Measurements from ENCODE around the gene DNAJB13. TPM values are rescaled to one million over a fixed set of nuclear protein-coding genes. Genes with fewer than 3 reads are reported as not detected.

The DNAJB13 gene
- polyA plus RNA-seq, 1 donor = 3.7 TPM

DNA sequence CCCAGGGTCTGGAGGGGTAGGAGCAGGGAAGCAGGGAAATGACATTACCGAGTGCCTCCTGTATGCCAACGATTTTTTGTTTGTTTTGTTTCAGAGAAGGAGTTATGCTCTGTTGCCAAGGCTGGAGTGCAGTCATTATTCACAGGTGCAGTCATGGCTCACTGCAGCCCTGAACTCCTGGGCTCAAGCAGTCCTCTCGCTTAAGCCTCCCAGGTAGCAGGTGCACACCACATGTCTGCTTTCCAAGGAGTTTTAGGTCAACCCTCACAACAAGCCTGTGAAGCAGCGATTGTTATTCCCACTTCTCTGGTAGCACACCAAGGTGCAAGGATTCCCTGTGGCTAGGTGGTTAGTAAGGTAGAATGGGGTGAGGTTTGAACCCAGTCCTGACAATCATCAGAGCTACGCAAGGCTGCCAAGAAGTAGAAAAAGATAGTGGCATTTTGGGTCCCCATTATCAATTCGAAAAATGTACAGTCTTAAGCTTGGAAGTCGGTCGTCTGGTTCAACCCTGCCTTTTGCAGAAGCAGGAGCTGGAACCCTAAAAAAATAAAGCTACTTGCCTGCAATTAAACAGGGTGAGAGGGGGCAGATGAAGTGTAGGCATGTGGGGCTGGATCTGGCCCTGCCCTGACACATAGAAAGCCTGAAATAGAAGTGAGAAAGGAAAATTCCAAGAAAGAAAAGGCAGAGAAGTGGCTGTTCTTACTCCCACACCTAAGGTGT, 48.9 kb downstream of the DNAJB13 start:
- no peak for DNase-seq

DNA sequence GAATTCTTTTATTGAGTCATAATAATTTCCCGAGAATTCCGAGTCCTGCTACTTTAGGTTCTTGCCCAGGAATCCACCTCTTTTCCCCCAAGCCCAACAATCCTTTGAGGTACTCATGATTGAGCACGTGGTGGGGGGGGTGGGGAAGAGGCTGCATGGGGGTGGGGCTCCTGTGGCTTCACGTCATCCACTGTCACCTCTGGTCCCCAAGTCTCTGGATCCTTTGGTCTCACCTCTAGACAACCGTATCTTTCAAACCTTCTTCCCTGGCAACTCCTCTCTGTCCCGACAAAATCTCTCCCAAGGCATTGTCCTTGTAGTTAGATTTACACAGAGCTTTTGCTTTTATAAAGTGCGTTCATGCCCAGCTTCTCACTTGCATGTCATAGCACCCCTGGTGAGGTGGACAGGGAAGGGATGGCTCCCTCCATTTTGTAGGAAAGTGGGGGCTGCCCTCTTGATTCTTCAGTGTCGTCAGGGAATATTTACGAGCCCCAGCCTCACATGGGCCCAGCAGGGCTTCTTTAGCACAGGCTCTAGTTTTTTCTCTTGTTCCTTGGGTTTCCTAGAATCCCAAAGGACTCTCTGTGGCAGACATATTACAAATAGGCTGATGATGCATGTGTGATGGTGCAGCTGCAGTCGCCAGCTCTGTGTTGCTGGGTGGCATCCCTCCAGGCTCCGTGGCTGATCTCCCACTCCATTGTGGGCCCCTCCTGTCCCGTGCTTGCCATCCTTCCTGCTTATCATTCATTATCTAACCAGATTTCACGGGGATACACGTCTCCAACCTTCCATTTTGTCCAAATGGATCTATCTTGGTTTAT, 49.7 kb downstream of the DNAJB13 start:
- DNase-seq = no peak

DNA sequence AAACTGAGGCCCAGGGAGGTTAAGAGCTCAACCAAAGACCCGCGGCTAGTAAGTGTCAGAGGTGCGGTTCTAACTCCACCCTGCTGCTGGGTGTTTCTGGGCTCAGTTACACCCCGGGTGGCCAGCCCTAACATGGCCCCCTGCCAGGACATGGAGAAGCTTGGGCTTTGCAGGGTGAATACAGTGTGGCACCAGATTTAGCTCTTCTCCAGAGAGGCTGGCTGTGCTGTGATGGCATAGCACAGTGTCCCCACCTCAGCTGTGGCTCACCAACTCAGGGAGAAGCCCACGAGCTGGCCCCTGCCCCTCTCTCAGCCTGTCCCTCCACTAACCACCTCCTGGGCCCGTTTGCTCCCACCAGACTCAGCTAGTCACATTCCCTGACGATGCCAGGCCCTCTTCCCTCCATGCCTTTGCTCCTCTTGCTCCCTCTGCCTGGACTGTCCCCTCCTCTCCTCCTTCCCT, 51.0 kb downstream of the DNAJB13 start:
- DNase-seq = no peak

DNA sequence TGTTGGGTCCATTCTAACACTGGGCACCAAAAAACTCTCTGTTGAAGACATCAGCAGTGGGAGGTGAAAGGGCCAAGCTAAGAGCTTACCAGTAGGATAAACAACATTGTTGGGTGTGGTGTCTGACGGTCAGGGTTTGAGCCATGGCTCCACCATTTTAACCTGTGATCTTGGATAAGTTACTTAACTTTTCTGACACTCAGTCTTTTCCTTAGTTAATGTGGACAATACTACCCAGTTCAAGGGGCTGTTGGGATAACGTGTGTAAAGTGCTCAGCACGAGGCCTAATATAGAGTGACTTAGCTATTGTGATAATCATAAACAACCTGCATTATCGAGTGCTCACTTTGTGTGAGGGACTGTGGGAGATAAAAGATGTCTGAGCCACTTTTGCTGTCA, 52.0 kb downstream of the DNAJB13 start:
- no peak for DNase-seq

DNA sequence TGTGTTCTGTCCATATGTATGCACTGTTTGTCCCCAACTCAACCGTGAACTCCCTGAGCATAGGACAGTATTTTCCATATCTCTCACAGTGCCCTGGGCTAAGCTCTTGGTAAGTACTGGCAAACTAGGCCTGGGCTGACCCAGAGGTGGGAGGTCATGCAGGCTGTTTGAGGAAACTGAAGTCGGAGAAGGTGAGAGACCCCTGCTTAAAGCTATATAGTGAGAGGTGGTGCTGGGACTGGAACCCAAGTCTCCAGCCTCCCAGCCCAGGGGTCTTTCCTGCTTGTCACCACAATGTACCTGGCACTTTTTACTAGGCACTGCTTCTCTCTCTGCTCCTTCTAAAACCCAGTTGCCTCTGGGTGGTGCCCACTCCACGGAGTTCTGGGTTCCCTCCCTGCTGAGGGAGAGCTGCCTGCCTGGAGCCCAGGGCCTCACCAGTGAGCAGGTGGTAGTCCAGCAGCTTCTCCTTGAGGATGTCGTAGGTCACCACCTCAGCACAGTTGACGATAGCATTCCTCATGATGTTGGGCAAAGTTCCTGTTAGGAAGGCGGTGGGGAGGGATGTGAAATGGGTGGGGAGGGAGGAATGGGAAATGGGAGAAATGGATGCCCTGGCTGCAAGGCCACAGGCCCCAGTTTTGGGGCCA, 53.3 kb downstream of the DNAJB13 start:
- no peak for DNase-seq

DNA sequence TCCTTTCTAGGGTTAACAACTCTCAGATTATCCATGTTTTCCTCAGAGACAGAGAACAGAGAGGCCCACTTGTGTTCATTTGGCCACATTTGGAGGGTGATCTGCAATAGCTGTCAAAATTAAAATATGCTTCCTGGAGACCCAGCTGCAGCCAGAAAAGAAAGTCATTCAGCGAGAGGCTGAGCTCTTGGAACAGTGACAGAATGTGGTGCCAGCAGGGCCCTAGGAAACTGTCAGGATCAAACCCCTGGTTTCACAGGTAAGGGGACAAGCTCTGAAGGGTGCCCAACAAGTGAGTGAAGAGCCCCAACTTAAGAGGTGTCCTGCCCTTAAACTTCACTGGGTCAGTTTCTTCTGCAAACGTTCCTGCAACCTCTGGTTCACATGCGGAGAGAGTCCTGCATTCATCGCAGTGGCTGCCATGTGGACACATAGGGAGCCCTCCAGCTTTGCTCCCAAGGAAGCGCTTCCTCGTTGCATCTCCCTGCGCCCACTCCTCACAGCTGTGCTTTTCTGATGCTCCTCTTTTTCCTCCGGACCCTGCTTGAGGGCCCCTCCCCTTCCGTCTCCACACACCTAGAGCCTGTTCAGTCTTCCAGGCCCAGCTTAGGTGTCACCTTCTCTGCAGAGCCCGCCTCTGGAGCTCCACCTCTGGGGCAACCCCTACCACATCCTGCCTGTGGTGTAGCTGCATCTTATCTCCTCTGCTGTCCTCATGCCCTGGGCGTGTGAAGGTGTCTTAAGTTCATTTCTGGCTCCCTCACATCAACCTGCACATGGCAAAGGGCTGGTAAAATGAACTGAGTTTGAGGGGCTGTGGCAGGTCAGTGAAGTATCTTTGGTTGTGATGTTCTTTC, 54.2 kb downstream of the DNAJB13 start:
- DNase-seq = no peak

DNA sequence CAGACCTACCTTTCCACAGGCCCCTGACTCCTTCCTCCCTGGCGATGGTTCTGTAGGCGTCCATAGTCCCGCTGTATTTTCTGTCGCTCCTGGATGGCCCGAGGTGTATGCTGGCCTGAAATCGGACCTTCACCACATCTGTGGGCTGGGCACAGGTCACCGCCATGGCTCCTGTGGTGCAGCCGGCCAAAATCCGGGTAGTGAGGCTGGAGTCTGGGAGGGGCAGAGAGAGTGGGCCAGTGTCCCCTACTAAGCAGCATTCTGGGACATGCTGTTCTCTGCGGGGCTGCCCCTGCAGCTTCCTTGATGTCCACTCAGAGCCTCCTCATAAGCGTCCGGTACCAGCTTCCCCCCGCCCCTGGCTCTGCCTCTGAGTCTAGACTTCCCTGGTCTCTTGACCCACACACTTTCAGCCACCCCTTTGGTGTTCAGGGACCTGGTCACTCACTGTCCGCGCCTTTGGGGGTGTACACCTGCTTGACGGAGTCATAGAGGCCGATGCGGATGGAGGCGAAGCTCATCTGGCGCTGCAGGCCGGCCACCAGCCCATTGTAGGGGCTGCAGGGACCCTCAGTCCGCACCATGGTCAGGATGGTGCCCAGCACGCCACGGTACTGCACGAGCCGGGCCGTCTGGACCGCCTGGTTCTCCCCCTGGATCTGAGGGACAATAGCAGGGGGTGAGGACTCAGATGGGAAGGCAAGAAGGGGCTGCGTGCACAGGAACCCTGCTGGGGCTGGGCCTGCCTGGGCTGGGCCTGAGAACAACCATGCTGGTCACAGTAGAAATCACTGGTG, 55.1 kb downstream of the DNAJB13 start:
- no peak for DNase-seq

DNA sequence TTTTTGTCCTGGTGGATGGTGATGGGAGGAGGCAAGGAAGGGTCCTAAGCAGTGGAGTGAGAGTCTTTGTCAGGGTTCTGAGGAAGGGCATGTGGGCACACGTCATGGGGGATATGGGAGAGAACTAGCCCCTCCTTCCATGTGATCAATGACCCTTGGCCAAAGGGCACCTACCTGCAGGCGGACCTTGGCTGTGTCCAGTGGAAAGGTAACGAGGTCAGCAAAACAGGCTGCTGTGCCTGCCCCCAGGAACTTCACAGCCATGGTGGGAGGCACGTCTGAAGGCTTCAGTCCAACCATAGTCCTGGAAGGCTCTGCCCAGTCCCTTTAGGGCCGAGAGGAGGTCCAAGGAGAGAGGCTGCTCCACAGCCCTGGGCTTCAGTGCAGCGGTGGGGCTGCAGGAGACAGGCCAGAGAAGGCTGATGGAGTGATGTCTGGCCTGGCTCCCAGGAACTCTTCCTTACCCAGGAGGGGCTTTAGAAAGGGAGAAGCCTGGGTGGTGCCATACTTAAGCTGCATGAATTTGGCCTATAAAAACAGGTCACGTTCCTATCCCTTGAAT, 56.0 kb downstream of the DNAJB13 start:
- no peak for DNase-seq

DNA sequence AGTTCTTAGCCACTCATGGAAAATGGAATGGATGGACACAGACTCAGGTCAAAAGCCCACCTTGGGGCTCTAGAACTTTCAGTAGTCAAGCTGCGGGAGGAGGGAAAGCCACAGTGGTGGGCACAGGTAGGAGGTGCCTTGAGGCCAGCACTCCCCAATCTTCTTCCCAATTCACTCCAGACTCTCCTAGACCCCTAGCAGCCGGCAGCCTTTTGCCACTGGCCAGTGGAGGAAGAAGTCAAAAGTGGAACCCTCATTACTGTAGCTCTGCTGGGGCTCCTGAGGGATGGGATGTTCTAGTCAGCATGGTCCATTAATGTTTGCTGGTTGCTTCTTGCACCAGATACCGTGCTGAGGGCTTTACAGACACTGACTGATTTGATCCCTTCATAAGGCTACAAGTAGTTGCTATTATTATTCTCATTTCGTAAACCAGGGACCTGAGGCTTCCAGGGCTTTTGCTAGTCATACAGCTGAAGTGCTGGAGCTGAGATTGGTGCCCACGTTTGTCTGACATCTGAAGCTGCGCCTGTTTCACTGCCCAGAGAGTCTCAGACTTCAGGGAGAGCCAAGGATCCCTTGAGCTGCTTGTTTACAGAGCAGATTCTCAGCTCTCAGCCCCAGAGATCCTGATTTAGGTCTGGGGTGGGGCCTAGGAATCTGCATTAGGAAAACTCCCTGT, 57.0 kb downstream of the DNAJB13 start:
- no peak for DNase-seq

DNA sequence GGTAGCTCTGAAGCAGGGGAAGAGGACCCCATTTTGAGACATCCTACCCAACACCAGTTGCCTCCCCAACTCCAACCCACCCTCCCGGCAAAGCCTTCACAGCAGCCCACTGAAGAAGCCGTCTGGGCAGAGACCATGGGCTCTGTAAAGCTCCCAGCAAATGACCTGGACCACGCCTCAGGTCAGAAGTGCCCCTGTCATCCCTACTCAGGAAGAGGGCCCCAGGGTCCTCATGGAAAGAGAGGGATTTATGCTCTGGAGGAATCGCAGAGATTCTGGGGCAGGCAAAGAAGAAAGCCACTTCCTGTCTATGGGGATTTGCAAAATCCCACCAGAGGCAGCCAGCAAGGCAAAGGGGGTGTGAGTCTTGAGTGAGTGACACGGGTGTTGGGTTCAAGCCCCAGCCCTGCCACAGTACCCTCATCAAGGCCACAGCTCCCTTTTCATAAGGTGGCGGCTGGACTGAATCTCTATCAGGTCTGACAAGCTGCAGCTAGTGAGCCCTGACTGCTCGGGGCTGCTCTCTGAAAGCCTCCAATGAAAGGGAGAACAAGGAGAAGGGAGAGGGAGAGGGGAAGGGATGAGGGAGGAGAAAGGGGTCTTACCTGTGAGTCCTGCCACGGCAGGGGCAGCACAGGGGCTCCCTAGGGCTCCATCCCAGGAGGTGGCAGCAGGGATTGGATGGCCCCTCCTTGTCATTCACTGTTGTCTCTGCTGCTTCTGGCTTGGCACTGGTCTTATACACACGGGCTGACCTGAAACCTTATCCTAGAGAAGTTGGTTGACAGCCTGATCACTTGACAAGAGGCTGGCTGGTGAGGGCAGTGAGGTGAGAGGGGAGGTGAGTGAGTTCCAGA, 57.8 kb downstream of the DNAJB13 start, which contains the start of gene UCP3:
Gene UCP3, minus strand, starts transcription at position 713 of the 857 bp plus-strand sequence. CDS start 2,043 bp downstream, outside the sequence.
- no peak for DNase-seq

DNA sequence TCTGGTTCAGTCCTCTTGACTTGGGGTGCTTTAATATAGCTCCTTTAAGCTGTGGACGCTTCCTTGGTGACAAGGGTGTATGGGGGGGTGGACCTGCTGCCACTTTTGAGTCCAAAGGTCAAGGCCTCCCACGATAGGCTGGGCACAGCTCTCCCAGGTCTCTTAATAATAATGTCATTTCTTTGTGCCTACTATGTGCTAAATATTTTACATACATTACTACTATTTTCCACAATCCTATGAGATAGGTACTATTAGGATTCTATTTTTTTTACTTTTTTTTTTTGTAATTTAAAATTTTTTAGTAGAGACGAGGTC, 58.4 kb downstream of the DNAJB13 start:
- no peak for DNase-seq

DNA sequence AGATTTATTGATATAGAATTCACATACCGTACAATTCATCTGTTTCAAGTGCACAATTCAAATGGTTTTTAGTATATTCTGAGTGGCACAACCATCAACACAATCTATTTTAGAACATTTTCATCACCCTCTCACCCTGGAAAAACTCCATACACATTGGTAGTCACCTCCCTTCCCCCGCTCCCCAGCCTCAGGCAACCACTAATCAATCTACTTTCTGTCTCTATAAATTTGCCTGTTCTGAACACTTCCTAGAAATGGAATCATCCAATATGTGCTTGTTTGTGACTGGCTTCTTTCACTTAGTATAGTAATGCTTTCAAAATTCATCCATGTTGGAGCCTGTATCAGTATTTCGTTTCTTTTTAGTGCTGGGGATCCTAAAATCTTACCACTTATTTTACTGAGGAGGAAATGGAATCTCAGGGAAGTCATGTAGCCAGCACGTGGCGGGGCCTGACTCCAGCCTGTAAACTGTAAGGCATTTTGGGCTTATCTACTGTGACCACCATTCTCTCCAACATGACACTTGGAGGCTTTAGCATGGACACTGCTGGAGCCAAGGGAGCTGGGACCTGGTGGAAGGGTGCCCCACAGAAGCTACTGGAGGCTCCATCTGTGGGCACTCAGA, 59.0 kb downstream of the DNAJB13 start:
- no peak for DNase-seq

DNA sequence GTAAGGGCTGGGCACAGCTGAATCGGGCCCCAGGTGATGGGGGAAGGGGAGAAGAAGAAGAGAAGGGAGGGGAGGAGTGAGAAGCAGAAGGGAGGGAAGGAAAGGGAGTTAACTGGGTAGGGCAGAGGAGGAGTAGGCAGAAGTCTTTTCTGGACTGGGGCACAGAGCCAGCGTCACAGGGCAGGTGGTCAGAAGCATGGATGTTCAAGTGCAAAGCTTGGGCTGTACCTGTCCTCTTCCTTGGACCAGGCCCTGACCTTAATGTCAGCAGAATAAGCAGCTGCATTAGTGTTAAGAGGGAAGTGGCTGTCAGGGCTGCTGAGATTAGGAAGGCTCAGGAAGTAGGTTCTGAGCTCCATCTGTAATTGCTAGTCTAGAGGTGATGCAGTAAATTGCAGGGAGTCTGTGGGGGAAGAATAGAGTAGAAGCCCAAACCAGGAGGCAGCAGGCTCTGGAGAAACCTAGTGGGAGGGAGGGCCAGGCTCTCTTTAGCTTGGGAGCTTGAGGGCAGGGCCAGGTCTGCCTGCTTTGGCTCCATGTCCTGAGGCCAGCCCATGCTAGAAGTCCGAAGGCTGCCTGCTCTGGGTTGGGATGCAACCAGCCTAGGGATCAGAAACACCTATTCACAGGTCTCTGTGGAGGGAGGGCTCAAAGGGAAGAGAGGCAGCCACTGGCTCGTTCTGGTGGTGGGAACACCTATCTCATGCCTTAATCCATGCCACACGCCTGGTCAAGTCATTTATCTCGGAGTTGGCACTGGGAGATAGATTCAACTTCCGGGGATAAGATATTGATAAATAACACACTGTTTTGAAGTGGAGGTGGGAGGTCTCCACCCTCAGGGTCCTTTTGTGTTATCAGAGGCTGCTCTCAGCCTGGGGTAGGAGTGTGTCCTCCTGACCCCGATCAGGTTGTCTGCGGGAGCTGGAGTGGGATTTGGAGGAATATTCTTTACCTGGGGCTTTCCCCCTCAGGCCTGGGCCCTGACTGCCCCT, 59.8 kb downstream of the DNAJB13 start:
- DNase-seq = no peak

DNA sequence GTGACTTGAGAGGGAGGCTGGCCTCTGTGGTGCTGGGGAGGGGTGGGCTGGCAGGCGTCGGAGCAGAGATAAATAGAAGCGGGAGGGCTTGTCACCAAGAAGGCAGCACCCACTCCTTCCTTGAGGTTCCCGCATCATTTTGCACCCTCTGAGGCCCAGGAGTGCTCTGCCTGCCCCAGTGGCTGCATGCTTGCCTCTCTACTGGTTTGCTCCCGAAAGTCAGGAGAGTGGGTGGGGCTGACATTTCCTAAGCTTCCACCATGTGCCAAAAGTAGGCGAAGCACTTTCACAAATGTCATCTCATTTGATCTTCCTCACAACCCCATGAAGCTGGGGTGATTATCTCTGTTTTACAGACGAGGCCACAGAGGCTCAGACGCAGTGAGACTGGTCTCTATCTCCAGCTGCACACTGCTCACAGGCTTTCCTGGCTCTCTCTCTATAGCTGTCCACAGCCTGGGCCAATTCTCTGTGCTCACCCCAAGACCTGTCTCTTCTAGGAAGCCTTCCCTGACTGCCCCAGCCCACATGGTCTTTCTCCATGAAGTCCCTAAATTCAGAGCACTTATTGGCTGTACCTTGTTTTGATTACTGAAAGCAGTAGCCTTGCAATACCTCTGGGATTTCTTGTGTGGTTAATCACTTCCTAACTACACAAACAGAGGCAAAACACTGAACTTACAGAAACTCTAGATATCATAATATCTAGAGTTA, 60.7 kb downstream of the DNAJB13 start:
- DNase-seq = no peak

DNA sequence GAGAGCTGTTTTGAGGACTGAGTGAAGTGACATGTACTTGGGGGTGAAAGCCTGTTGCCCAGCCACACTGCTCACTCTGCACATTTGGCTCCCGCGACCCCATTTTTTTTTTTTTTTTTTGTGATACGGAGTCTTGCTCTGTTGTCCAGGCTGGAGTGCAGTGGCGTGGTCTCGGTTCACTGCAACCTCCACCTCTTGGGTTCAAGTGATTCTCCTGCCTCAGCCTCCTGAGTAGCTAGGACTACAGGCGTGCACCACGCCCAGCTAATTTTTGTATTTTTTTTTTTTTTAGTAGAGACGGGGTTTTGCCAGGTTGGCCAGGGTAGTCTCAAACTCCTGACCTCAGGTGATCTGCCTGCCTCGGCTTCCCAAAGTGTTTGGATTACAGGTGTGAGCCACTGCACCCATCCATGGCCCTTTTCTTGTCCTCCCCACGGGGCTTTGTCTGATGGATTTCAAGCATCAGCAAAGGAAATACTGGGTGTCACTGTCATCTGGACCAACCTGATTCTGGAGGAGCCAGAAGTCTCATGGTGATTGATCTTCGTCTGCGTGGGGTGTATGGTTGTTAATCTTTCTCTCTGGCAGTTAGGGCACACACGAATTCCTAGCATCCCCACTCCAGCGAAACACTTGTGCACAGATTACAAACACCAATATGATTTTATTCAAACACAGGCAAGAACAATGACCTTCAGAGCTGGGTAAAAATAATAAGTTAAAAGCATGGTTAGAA, 61.4 kb downstream of the DNAJB13 start:
- no peak for DNase-seq

DNA sequence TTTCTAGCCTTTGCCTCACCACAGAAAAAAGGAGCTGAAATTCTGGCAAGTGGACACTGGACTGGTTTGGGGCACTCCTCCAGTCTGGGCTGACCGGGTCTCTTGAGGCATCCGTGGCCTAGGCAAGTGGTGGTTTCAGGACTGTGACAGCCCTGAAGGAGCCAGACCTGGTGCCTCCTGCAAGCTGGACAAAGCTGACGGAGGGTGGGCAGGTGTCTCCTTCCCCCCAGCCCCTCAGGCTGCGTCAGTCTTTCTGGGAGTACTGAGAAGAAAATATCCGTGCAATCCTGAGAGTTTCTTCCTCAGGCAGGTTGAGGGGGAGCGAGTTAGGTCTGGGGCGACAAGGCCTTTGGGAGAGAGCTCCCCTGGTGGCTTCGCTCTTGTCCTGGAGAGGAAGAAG, 62.3 kb downstream of the DNAJB13 start:
- DNase-seq = no peak

Data from left kidney (tissue), 2 donors.